A549 treated with ZK216348 at 1 μM for 4 hours (cell line): ENCODE measurements around the gene MSLN. TPM values are rescaled to one million over a fixed set of nuclear protein-coding genes. Genes with fewer than 3 reads are reported as not detected.

Experiments used
- total RNA-seq: library from RNA; stranded (reverse); fragments of 200-300 nt; extraction: Qiagen RNA extraction; gene quantifications from 5 replicates; pipeline ENCODE4 v1.2.3, GENCODE V29; 2022; ENCODE audit warnings: low read depth

MSLN gene
- 2.4 to 4.2 TPM (median 3.2 TPM) in 5 replicates for total RNA-seq

DNA sequence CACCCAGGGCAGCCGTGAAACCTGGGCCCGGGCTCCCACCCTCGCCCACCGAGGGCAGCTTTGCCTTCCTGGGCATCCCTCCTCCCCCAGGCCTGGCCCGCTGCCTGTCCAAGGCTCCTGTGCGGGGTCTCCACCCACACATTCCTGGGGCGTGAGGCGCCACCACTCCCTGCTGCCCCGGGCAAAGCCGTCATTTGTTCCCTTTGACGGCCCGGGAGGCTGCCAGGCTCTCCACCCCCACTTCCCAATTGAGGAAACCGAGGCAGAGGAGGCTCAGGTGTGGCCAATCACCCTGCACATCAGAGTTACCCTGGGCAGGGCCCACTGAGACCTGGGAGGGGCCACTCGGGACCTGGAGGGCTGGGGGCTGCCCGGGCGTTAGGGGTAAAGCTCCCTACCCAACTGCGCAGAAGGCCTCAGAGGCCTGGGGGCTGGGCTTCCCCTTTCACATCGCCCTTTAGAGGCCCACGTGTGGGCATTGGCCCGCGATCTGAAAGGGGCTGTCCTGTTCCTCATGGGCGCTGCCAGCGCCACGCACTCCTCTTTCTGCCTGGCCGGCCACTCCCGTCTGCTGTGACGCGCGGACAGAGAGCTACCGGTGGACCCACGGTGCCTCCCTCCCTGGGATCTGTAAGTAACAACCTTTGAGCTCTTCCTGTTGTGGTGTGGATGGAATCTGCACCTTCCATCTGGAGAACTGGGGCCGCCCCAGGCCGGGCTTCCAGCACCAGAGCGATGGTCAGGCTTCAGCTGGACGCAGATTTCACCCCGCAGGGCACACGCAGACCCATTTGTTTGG is at the start of gene MSLN:
Gene MSLN (plus strand): TSS at position 190 of the 799 bp plus-strand sequence. CDS start 1,947 bp downstream, outside the sequence.

DNA sequence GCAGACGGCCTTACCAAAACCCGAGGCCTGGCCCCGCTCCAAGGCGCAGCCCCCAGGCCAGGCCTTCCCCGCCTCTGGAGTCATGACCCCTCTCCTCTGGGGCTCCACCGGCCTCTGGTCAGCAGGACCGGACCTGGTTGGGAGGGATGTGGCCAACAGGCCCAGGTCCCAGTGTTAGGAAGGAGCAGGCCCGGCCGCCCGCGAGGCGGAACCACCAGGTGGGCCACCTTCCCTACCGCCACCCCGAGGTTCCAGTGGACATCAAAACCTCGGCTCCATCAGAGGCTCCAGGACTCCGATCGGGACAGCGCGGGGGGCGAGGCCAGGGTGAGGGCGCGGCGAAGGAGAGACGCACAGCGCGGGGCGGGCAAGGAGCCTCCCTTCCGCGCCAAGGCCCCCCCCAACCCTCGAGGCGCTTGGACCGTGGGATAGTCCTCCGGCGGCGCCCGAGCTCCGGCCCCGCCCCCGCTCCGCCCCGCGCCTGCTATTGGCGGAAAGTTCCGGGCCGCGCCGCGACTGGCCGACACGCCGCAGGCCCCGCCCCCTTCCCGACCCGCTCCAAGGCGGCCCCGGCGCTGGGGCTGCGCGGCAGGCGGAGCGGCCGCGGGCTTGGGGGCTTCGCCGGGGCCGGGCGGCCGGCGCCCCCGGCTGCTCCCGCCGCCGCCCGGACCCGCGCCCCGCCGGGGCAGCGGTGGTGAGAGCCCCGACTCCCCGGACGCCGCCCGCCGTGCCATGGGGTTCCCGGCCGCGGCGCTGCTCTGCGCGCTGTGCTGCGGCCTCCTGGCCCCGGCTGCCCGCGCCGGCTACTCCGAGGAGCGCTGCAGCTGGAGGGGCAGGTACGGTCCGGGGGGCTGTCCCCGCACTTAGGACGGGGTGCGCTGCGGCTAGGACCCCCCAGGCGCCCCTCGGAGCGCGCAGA is 45.7 kb upstream of the MSLN start, which contains the start of gene METRN:
Gene METRN (plus strand): TSS at position 561 of the 919 bp plus-strand sequence. CDS start 172 bp downstream, at position 733.

DNA sequence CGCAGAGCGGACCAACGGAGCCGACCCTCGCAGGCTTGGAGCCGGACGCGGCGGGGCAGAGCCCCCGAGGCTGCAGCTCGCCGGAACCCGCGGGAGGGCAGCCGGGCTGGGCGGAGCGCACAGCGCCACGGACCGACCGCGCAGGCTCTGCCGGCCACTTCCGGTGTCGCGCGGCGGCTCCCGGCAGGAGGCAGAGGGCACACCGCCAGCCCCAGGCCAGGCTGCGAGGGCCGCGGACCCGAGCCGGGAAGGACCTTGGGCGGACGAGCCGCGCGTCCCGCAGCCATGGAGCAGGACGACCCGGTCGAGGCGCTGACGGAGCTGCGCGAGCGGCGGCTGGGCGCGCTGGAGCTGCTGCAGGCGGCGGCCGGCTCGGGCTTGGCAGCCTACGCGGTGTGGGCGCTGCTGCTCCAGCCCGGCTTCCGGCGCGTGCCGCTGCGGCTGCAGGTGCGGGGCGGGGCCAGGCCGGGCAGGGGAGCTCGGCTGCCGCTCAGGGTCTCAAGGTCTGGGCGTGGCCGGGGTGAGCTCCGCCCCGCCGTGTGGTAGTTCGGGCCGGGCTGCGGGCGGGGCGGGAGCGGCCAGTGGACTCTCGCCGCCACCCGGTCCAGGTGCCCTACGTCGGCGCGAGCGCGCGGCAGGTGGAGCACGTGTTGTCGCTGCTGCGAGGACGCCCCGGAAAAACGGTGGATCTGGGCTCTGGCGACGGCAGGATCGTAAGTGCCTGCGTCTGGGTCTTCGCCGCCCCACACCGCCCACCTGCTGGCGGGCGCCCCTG is 39.4 kb upstream of the MSLN start, which contains the start of gene ANTKMT:
Gene ANTKMT (plus strand): TSS at position 157 of the 775 bp plus-strand sequence. CDS start 129 bp downstream, at position 286.

DNA sequence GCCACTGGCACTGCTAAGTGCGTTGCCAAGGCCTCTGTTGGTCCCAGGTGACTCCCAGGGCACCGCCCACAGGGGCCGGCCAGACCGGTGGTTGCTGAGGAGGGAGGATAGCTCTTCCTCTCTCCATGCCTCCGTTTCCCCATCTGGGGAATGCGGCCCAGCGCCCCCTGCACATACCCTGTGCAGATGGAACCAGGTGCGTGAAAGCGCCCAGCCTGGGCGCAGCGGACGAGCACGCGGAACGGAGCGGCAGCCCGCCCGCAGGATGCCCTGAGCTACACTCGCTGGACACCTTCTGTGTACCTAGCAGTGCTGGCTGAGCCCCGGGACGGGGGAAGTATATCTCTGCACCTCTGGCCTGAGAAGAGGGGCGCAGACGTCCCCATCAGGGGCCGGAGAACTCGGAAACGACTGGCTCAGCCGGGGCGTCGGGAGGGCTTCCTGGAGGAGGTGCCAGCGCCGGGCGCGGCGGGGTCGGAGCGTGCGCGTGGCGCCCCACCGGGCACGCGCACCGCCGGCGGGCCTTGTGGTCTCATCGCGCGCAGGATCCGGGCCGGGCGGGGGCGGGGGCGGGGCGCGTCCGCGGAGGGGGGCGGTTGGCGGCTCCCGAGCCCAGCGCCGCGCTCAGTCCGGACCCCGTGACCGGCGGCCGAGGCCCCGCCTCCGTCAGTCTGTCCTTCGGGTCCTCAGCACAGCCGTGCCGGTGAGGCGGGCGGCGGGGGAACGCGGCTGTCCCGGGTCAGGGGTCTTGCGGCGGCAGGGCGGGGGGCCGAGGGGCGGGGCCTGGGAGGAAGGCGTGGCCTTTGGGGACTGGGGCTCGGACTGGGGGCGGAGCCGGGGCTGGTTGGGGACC is 33.9 kb upstream of the MSLN start, which contains the start of the genes CCDC78 and HAGHL:
Gene CCDC78 (minus strand): TSS at position 6 of the 853 bp plus-strand sequence. CDS start 76 bp downstream, outside the sequence.
Gene HAGHL (plus strand): TSS at position 669 of the 853 bp plus-strand sequence. CDS start 404 bp downstream, outside the sequence.

DNA sequence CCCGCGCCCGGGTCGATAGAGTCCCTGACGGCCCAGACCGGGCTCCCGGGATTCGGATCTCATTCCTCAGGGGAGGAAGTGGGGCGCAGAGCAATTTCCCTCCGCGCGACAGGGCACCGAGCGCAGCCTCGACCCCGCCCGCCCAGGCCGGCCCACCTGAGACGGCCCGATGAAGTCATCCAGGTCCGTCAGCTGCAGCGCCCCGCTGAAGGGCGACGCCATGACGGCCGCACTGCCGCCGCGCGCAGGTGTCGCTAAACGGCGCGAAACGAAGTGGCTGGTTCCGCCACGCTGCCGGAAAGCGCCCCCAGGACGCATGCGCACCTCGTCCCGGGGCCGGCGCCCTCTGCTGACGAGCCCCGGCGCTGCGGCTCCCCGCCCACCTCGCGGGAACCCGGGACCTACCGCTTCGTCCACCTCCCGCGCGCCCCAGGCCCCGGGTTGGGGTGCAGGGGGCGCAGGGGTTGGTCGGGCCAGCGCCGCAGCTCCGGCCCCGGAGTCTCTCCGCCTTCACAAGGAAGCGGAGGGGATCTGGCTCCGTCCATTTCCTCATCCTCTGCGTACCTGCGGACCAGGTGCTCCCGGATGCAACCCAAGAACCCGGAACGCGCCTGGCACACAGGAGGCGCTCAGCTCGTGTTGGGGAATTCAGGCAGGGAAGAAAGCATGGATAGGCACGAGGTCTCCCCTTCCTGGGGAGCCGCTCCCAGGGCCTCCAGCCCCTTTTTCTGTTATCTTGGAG is 19.6 kb upstream of the MSLN start, which contains the start of gene CIAO3:
Gene CIAO3 (minus strand): TSS at position 234 of the 742 bp plus-strand sequence. CDS start 12 bp downstream, at position 222.

DNA sequence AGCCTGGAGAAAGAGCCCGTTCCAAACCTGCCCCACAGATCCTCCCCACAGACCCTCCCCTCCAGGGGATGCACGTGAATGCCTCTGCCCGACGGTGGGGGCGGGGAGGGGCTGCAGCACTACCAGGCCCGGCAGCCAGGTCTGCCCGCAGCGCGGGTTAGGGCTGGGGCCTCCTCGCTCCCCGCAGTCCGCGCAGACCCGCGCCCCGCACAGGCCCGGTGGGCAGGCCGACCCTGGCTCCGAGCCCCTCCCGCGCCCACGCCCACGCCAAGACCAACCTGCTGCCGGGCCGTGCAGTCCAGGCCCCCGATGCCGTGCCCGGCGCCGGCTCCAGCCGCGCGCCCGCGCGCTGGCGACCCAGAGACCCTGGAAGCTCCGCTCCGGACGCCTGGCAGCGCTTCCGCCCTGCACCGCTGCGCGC is 27.5 kb downstream of the MSLN start, which contains the start of gene RPUSD1:
Gene RPUSD1 (minus strand): TSS at position 404 of the 421 bp plus-strand sequence. CDS start 644 bp downstream, outside the sequence.

DNA sequence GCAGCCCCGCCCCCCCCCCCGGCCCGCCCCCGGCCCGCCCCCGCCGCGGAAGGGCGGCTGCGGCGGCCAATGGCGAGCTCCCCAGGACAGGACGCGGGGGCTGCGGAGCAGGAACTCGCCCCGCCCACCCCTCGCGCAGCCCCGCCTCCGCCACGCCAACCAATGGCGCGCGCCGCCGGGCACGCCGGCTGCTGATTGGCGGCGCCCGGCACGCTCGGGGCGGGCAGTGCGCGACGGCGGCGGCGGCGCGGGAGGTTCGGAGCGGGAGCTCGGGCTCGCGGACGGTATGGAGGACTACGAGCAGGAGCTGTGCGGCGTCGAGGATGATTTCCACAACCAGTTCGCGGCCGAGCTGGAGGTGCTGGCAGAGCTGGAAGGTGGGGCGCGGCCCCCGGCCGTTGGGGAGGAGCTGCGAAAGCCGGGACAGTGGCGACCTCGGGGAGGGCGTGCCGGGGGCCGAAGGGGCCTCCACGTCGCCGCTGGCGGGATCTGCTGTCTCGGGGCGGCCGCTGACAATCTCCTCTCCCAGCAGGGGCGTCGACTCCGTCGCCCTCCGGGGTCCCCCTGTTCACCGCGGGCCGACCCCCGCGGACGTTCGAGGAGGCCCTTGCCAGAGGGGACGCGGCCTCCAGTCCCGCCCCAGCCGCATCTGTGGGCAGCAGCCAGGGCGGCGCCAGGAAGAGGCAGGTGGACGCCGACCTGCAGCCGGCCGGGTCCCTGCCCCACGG is 28.0 kb downstream of the MSLN start, which contains the start of gene CHTF18:
Gene CHTF18 (plus strand): TSS at position 222 of the 728 bp plus-strand sequence. CDS start 65 bp downstream, at position 287.

DNA sequence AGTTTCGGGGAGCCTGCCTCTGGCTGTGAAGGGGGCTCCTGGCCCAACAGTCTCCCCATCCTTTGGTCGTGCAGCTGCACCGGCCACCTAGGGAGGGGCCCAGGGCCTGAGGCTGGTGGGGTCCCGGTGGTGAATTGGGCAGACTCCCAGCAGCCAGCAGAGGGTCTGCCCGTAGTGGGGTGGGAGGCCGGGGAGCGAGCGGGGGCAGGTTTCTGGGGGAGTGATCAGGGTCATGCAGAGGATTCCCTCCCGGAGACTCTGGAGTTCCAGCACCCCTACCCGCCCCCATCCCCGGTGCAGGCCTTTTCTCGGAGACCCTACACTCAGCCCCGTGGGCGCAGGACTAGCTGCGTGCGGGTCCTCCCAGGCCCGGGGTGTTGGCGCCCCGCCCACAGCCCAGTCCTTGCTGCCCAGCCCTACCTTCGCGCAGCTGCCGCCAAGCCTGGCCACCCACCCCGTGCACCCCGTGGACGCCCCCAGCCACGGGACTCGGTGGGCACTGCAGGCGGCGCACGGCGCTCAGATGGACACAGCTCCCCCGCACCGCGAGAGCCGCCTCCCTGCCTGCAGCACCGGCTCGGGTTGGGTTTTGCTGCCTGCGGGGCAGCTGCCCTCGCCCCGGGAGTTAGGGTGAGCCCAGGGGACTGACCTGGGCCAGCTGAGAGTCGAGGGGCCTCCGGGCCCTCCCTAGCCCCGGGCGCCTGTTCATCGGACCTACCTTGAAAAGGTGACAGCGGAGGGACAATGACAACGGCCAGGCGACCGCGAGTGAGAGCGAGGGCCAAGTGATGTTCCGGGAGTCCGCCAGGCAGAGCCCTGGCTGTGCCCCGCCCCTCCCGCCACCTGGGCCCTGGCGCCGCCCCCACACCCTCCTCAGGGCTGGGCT is 39.7 kb downstream of the MSLN start, which contains the start of gene GNG13:
Gene GNG13 (minus strand): TSS at position 787 of the 886 bp plus-strand sequence. CDS start 1,657 bp downstream, outside the sequence.

Other genes with a start within 250 kb of the MSLN start
- gene CAPN15, start 233.0 kb upstream of the MSLN start, total RNA-seq = 30.2 to 84.8 TPM (median 76.9 TPM) in 5 replicates
- gene PRR35, start 200.3 kb upstream of the MSLN start, total RNA-seq = 0.11 to 0.20 TPM (median 0.13 TPM) in 4 of 5 replicates, not detected in the other
- gene NHLRC4, start 193.7 kb upstream of the MSLN start, total RNA-seq = 0.14 to 0.32 TPM (median 0.19 TPM) in 5 replicates
- 18.4 to 44.1 TPM (median 36.7 TPM) in 5 replicates for gene PIGQ, start 190.8 kb upstream of the MSLN start, total RNA-seq
- gene RAB40C, start 170.7 kb upstream of the MSLN start, total RNA-seq = 9.9 to 20.9 TPM (median 20.2 TPM) in 5 replicates
- gene WFIKKN1, start 129.7 kb upstream of the MSLN start, total RNA-seq = 0.18 to 0.26 TPM (median 0.22 TPM) in 4 of 5 replicates, not detected in the other
- 71.6 to 145 TPM (median 132 TPM) in 5 replicates for gene METTL26, start 124.4 kb upstream of the MSLN start, total RNA-seq
- 17.9 to 45.8 TPM (median 40.4 TPM) in 5 replicates for gene MCRIP2, start 118.9 kb upstream of the MSLN start, total RNA-seq
- gene WDR90, start 111.4 kb upstream of the MSLN start, total RNA-seq = 13.9 to 34.9 TPM (median 26.8 TPM) in 5 replicates
- 44.9 to 111 TPM (median 98.0 TPM) in 5 replicates for gene RHOT2, start 92.6 kb upstream of the MSLN start, total RNA-seq
- 0.34 to 1.8 TPM (median 1.4 TPM) in 5 replicates for gene RHBDL1, start 85.1 kb upstream of the MSLN start, total RNA-seq
- gene STUB1, start 80.3 kb upstream of the MSLN start, total RNA-seq = 82.6 to 135 TPM (median 106 TPM) in 5 replicates
- 55.5 to 80.8 TPM (median 78.9 TPM) in 5 replicates for gene JMJD8, start 76.4 kb upstream of the MSLN start, total RNA-seq
- 2.9 to 7.7 TPM (median 6.7 TPM) in 5 replicates for gene WDR24, start 70.3 kb upstream of the MSLN start, total RNA-seq
- gene FBXL16, start 54.9 kb upstream of the MSLN start, total RNA-seq = 3.5 to 8.1 TPM (median 7.5 TPM) in 5 replicates
- gene METRN, start 45.6 kb upstream of the MSLN start, total RNA-seq = 66.1 to 229 TPM (median 200 TPM) in 5 replicates
- gene ANTKMT, start 39.6 kb upstream of the MSLN start, total RNA-seq = 25.7 to 66.6 TPM (median 52.1 TPM) in 5 replicates
- 4.1 to 7.1 TPM (median 6.2 TPM) in 5 replicates for gene CCDC78, start 34.3 kb upstream of the MSLN start, total RNA-seq
- gene HAGHL, start 33.6 kb upstream of the MSLN start, total RNA-seq = 14.3 to 23.8 TPM (median 18.4 TPM) in 5 replicates
- gene CIAO3, start 19.7 kb upstream of the MSLN start, total RNA-seq = 16.4 to 29.7 TPM (median 25.3 TPM) in 5 replicates
- 28.5 to 57.2 TPM (median 55.7 TPM) in 5 replicates for gene RPUSD1, start 27.6 kb downstream of the MSLN start, total RNA-seq
- 9.9 to 37.8 TPM (median 24.1 TPM) in 5 replicates for gene CHTF18, start 27.9 kb downstream of the MSLN start, total RNA-seq
- gene GNG13, start 40.0 kb downstream of the MSLN start, total RNA-seq = not detected in 5 replicates
- 4.8 to 12.8 TPM (median 8.8 TPM) in 5 replicates for gene LMF1, start 210.2 kb downstream of the MSLN start, total RNA-seq
- 1.2 to 2.0 TPM (median 1.7 TPM) in 5 replicates for gene SOX8, start 221.0 kb downstream of the MSLN start, total RNA-seq